Gastroesophageal sphincter (tissue), 4 donors: ENCODE data around the gene IER5L. TPM values are rescaled to one million over a fixed set of nuclear protein-coding genes. Genes with fewer than 3 reads are reported as not detected.
"Not testable (repeated sequence)": the region's sequence is repeated elsewhere in the genome, so short reads cannot be mapped to it uniquely, and the experiment has no call there.

Experiments
- ATAC-seq: fragments of 150-250 bp; one replicate; pipeline ENCODE4 v1.9.1; 2016; ENCODE audit warnings: mild to moderate bottlenecking, moderate library complexity
- H3K27ac ChIP-seq, 4 donors: fragments of 200-600 bp; sonication (generic) in 3 of 4; 1 replicate in 3 of 4; 2 replicates in 1 of 4; pipeline ENCODE4 v1.5.1; 2016 to 2019
- H3K27me3 ChIP-seq: fragments of 200-600 bp; sonication (generic); one replicate; pipeline ENCODE4 v1.5.1; 2019
- H3K36me3 ChIP-seq, 2 donors: fragments of 200-600 bp; sonication (generic); one replicate each; pipeline ENCODE4 v1.5.1; 2019; ENCODE audit warnings: control low read depth in 1 of 2
- H3K4me1 ChIP-seq, 3 donors: fragments of 200-600 bp; sonication (generic); 1 replicate in 2 of 3; 2 replicates in 1 of 3; pipeline ENCODE4 v1.5.1; 2016 to 2019; ENCODE audit warnings: control low read depth in 2 of 3
- H3K4me3 ChIP-seq, 2 donors: fragments of 200-600 bp; sonication (generic); one replicate each; pipeline ENCODE4 v1.5.1; 2019; ENCODE audit warnings: mild to moderate bottlenecking in 1 of 2, moderate library complexity in 1 of 2
- H3K9me3 ChIP-seq, 3 donors: fragments of 200-600 bp; sonication (generic); one replicate each; pipeline ENCODE4 v1.5.1; 2017 to 2019; ENCODE audit warnings: control low read depth in 2 of 3
- EP300 ChIP-seq: sonication (generic); formaldehyde crosslinking; IDR thresholded peaks from one replicate; pipeline ENCODE4 v1.6.1; 2017; ENCODE audit warnings: antibody characterized with exemption, mild to moderate bottlenecking
- POLR2A ChIP-seq, 2 donors: fragments of 450-650 bp; IDR thresholded peaks; one replicate each; pipeline ENCODE4 v1.6.1; 2017; ENCODE audit warnings: antibody characterized with exemption in 2 of 2, mild to moderate bottlenecking in 2 of 2, moderate library complexity in 1 of 2
- POLR2AphosphoS5 ChIP-seq: sonication (generic); formaldehyde crosslinking; IDR thresholded peaks from one replicate; pipeline ENCODE4 v1.6.1; 2017; ENCODE audit warnings: antibody characterized with exemption
- WGBS, 2 donors: methylation state at CpG; one replicate each; pipeline ENCODE4 v1.1.5; 2018; ENCODE audit warnings: low coverage in 1 of 2; 5-methylcytosine and 5-hydroxymethylcytosine counted together
- total RNA-seq, 4 donors: library from RNA; depleted of rRNA; stranded (reverse); fragments of >200 nt; gene quantifications; one replicate each; pipeline ENCODE4 v1.1.0, GENCODE V29; 2016
- TF ChIP-seq, protein P1 (sequence below), 4 experiments: fragments of 200-600 bp in 2 of 4; fragments of 450-650 bp in 2 of 4; sonication (generic) in 1 of 4; IDR thresholded peaks; one replicate each; pipeline ENCODE4 v1.5.1; 2017 to 2019; ENCODE audit warnings: antibody characterized with exemption in 4 of 4, mild to moderate bottlenecking in 2 of 4, moderate library complexity in 2 of 4

Gene IER5L
- total RNA-seq, 4 donors from 2014 or later = 7.4 to 14.3 (median 10.4) TPM

DNA sequence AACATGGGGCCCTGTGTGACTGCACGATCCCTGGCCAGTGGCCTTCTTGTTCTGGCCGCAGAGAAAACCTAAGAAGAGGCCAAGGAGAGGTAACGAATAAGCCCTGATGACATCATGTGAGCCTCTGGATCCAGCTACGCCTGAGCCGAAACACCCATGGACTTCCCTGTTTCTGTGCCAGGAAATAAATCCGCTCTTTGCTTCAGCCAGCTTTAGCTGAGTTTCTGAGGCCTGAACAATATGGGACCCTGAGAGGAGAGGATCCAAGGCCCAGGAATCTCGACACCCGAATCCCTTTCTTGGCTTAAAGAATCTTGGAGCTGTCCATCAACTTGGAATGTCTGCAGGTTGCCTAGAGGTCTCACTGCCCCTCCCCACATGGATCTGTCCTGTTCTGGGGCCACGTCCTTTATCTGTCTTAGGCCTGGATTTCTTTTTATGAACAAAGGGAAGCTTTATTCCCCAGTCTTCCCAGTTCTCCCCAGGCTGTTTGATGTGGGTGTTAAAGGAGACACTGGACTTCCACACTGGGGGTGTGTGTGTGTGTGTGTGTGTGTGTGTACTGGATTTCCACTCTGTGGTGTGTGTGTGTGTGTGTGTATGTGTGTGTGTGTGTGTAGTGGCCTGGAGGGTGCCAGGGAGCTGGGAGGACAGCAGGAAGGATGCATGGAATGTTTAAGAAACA lies 13.7 kb downstream of the IER5L start:
- 29 to 62% methylated on average over 2 to 5 of the region's 9 CpGs for WGBS, 2 donors
- TF ChIP-seq POLR2A (IDR thresholded peaks at IDR 0.05) (no peak), POLR2AphosphoS5 (peak; percentile 22), EP300 (no peak)
- TF ChIP-seq, protein P1, sequence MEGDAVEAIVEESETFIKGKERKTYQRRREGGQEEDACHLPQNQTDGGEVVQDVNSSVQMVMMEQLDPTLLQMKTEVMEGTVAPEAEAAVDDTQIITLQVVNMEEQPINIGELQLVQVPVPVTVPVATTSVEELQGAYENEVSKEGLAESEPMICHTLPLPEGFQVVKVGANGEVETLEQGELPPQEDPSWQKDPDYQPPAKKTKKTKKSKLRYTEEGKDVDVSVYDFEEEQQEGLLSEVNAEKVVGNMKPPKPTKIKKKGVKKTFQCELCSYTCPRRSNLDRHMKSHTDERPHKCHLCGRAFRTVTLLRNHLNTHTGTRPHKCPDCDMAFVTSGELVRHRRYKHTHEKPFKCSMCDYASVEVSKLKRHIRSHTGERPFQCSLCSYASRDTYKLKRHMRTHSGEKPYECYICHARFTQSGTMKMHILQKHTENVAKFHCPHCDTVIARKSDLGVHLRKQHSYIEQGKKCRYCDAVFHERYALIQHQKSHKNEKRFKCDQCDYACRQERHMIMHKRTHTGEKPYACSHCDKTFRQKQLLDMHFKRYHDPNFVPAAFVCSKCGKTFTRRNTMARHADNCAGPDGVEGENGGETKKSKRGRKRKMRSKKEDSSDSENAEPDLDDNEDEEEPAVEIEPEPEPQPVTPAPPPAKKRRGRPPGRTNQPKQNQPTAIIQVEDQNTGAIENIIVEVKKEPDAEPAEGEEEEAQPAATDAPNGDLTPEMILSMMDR (IDR thresholded peaks at IDR 0.05) = no peak

GRCh38 chr9:129163753-129164152 lies 14.3 kb downstream of the IER5L start:
- H3K9me3 ChIP-seq = no peaks in the 10 kb centered on the region
- H3K27ac ChIP-seq = peak overlapping the region in 3 of 4 donors; percentile 75 to 85 (median 76)
- peaks cover 3 to 49% (median 18%) of the 10 kb centered on the region in 3 donors for H3K4me1 ChIP-seq
- no peaks in the 10 kb centered on the region for H3K36me3 ChIP-seq
- peak; percentile 3 for ATAC-seq
- no peak for TF ChIP-seq POLR2A (IDR thresholded peaks at IDR 0.05)
- no peak for TF ChIP-seq EP300
- TF ChIP-seq POLR2AphosphoS5 = no peak
- TF ChIP-seq, protein P1 (IDR thresholded peaks at IDR 0.05) = no peak
- no peaks in the 10 kb centered on the region for H3K27me3 ChIP-seq
- no peak overlapping the region for H3K4me3 ChIP-seq
- WGBS, 2 donors = no CpG with 5 or more reads among the region's 10 CpGs

More for the DNA sequence above, 13.7 kb downstream of the IER5L start:
- Histone ChIP-seq H3K9me3 (no peaks in the 10 kb centered on the region), H3K27me3 (no peaks in the 10 kb centered on the region), H3K27ac (peak overlapping the region; percentile 31 to 85 (median 76)), H3K36me3 (no peaks in the 10 kb centered on the region), H3K4me1 (peaks cover 3 to 53% (median 18%) of the 10 kb centered on the region in 3 donors), H3K4me3 (no peak overlapping the region)
- peak; percentile 68 for ATAC-seq

GRCh38 chr9:129163198-129163670 lies 14.8 kb downstream of the IER5L start:
- Histone ChIP-seq H3K4me1 (peaks cover 3 to 44% (median 18%) of the 10 kb centered on the region in 3 donors), H3K27ac (peak overlapping the region in 3 of 4 donors; percentile 75 to 85 (median 76))
- not testable (repeated sequence) for H3K9me3 ChIP-seq, H3K4me3 ChIP-seq, H3K27me3 ChIP-seq, H3K36me3 ChIP-seq, ATAC-seq
- WGBS, 2 donors = 77 to 90% methylated on average over 3 to 5 of the region's 5 CpGs

- Histone ChIP-seq H3K4me1 (peaks cover 0 to 38% (median 14%) of the 10 kb centered on the region in 3 donors), H3K36me3 (no peaks in the 10 kb centered on the region), H3K9me3 (no peaks in the 10 kb centered on the region), H3K27ac (peak overlapping the region in 1 of 4 donors; percentile 75), H3K27me3 (no peaks in the 10 kb centered on the region), H3K4me3 (no peak overlapping the region)
- no peak for ATAC-seq
- TF ChIP-seq POLR2AphosphoS5 (no peak), POLR2A (IDR thresholded peaks at IDR 0.05) (no peak), EP300 (no peak)
- TF ChIP-seq, protein P1 (IDR thresholded peaks at IDR 0.05) = no peak
- WGBS, 2 donors = 94 to 95% methylated on average over 6 to 8 of the region's 11 CpGs
These were observed 15.4 kb downstream of the IER5L start for GRCh38 chr9:129162497-129163197.

DNA sequence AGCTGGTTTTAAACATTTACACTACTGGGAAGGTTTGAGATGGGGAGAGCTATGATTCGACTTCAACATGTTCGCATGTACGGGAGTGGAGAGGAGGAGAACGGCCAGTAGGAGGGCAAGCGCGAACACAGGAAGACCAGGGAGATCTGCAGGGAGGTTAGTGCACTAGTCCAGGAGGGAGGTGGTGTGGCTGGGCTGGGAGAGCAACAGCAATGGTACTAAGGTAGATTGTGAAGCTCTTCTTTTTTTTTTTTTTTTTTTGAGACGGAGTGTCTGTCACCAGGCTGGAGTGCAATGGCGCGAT lies 16.6 kb downstream of the IER5L start:
- Histone ChIP-seq H3K9me3 (no peaks in the 10 kb centered on the region), H3K4me1 (peaks cover 0 to 27% (median 7%) of the 10 kb centered on the region in 3 donors), H3K27ac (no peak overlapping the region), H3K36me3 (no peaks in the 10 kb centered on the region), H3K27me3 (no peaks in the 10 kb centered on the region), H3K4me3 (no peak overlapping the region)
- no peak for ATAC-seq
- WGBS, 2 donors = 87 to 88% methylated on average over 7 to 9 of the region's 9 CpGs
- TF ChIP-seq, protein P1 (IDR thresholded peaks at IDR 0.05) = no peak
